H1 (cell line): Measurements from ENCODE around the gene CDC42BPB. TPM values are rescaled to one million over a fixed set of nuclear protein-coding genes. Genes with fewer than 3 reads are reported as not detected.

Experiments used
- polyA plus RNA-seq, 7 experiments: library from polyadenylated mRNA; depleted of rRNA in 3 of 7; stranded (reverse) in 5 of 7; unstranded in 2 of 7; fragments of >200 nt in 5 of 7; fragments of 200-250 nt in 2 of 7; gene quantifications; 1 replicate in 5 of 7; 2 replicates in 1 of 7; 4 replicates in 1 of 7; pipeline versions ENCODE4 v1.2.1 to v1.2.3, GENCODE V29; 2011 to 2013; ENCODE audit warnings: missing spikeins in 2 of 7, mixed read lengths in 2 of 7
- total RNA-seq: library from RNA; stranded (reverse); fragmentation: NEBNext Ultra II Directional; extraction: Animal tissue kit (Norgen Biotek cat#: 25700); gene quantifications from 2 replicates; pipeline ENCODE4 v1.2.1, GENCODE V29; 2021

CDC42BPB gene
- total and polyA plus RNA-seq, 2 of the 8 experiments (the other 6 are each of a cell fraction or from before 2014, with no cell fraction given) = 51.2 to 88.2 TPM

Other genes with a start within 250 kb of the CDC42BPB start
- gene AMN, start 134.9 kb downstream of the CDC42BPB start, total RNA-seq = 0.99 and 1.5 TPM in 2 replicates
- 0.77 and 1.5 TPM in 2 replicates for gene AMN, start 134.9 kb downstream of the CDC42BPB start, polyA plus RNA-seq (2011; rRNA removed)
- not detected in 2 replicates for gene LBHD2, start 26.7 kb upstream of the CDC42BPB start, total RNA-seq
- 0.16 TPM in 1 of 2 replicates, not detected in the other for gene LBHD2, start 26.7 kb upstream of the CDC42BPB start, polyA plus RNA-seq (2011; rRNA removed)
- 0.45 TPM in 1 of 2 replicates, not detected in the other for gene EXOC3L4, start 37.2 kb upstream of the CDC42BPB start, total RNA-seq
- 0.24 and 0.57 TPM in 2 replicates for gene EXOC3L4, start 37.2 kb upstream of the CDC42BPB start, polyA plus RNA-seq (2011; rRNA removed)
- gene TNFAIP2, start 65.9 kb upstream of the CDC42BPB start, total RNA-seq = 28.3 and 33.3 TPM in 2 replicates
- gene TNFAIP2, start 65.9 kb upstream of the CDC42BPB start, polyA plus RNA-seq (2011; rRNA removed) = 34.5 and 37.6 TPM in 2 replicates